H9 (cell line): ENCODE results near the gene SEMA3F. TPM values are rescaled to one million over a fixed set of nuclear protein-coding genes. Genes with fewer than 3 reads are reported as not detected.

Source experiments
- DNase-seq: peaks from one replicate; pipeline ENCODE4 v3.0.0-alpha.2; 2017
- H2AFZ ChIP-seq: one replicate; pipeline ENCODE4 v1.6.1; 2013; ENCODE audit warnings: mild to moderate bottlenecking, low read length, control low read depth, moderate library complexity
- H2AK5ac ChIP-seq: 2 replicates; pipeline ENCODE4 v1.6.1; 2013; ENCODE audit warnings: low read length, control low read depth, mixed read lengths; ENCODE audit not compliant: insufficient read length
- H2BK120ac ChIP-seq: one replicate; pipeline ENCODE4 v1.6.1; 2013; ENCODE audit warnings: low read depth, mild to moderate bottlenecking, low read length, control low read depth, inconsistent platforms; ENCODE audit not compliant: poor library complexity, severe bottlenecking
- H2BK12ac ChIP-seq: 2 replicates; pipeline ENCODE4 v1.6.1; 2013; ENCODE audit warnings: low read length, control low read depth, mixed read lengths, low read depth; ENCODE audit not compliant: insufficient read length
- H2BK15ac ChIP-seq: 2 replicates; pipeline ENCODE4 v1.6.1; 2013; ENCODE audit warnings: low read depth, low read length, control low read depth
- H2BK20ac ChIP-seq: one replicate; pipeline ENCODE4 v1.6.1; 2013; ENCODE audit warnings: low read depth, mild to moderate bottlenecking, low read length, control low read depth, inconsistent platforms; ENCODE audit not compliant: poor library complexity, severe bottlenecking
- H2BK5ac ChIP-seq: 2 replicates; pipeline ENCODE4 v1.6.1; 2013; ENCODE audit warnings: low read length, control low read depth, mixed read lengths; ENCODE audit not compliant: insufficient read length
- H3K14ac ChIP-seq: 2 replicates; pipeline ENCODE4 v1.6.1; 2013; ENCODE audit warnings: low read length, control low read depth; ENCODE audit not compliant: insufficient read depth
- H3K18ac ChIP-seq: 2 replicates; pipeline ENCODE4 v1.6.1; 2013; ENCODE audit warnings: low read depth, mild to moderate bottlenecking, mixed read lengths, low read length, control low read depth; ENCODE audit not compliant: insufficient read length
- H3K23ac ChIP-seq: 2 replicates; pipeline ENCODE4 v1.6.1; 2013; ENCODE audit warnings: low read length, control low read depth, mixed read lengths, low read depth; ENCODE audit not compliant: insufficient read length
- H3K23me2 ChIP-seq: 2 replicates; pipeline ENCODE4 v1.6.1; 2013; ENCODE audit warnings: low read depth, mild to moderate bottlenecking, mixed read lengths, low read length, control low read depth; ENCODE audit not compliant: insufficient read length, poor library complexity, severe bottlenecking
- H3K27ac ChIP-seq: 2 replicates; pipeline ENCODE4 v1.5.1; 2013; ENCODE audit warnings: low read length, control low read depth, mixed read lengths, low read depth; ENCODE audit not compliant: insufficient read length
- H3K27me3 ChIP-seq: 2 replicates; pipeline ENCODE4 v1.6.1; 2013; ENCODE audit warnings: low read length, control low read depth, inconsistent platforms; ENCODE audit not compliant: insufficient read depth
- H3K4ac ChIP-seq: 2 replicates; pipeline ENCODE4 v1.6.1; 2013; ENCODE audit warnings: low read depth, mild to moderate bottlenecking, control low read depth, inconsistent platforms, low read length, moderate library complexity
- H3K4me1 ChIP-seq: 2 replicates; pipeline ENCODE4 v1.6.1; 2013; ENCODE audit warnings: low read length, control low read depth, inconsistent platforms; ENCODE audit not compliant: insufficient read depth
- H3K4me2 ChIP-seq: 2 replicates; pipeline ENCODE4 v1.6.1; 2013; ENCODE audit warnings: low read length, control low read depth, mixed read lengths; ENCODE audit not compliant: insufficient read length, insufficient read depth
- H3K56ac ChIP-seq: 2 replicates; pipeline ENCODE4 v1.6.1; 2013; ENCODE audit warnings: low read depth, mild to moderate bottlenecking, mixed read lengths, low read length, control low read depth; ENCODE audit not compliant: insufficient read length
- H3K79me1 ChIP-seq: 2 replicates; pipeline ENCODE4 v1.6.1; 2013; ENCODE audit warnings: low read depth, mild to moderate bottlenecking, moderate library complexity, low read length, control low read depth, inconsistent platforms; ENCODE audit not compliant: insufficient read depth, poor library complexity, severe bottlenecking
- H3K79me2 ChIP-seq: 2 replicates; pipeline ENCODE4 v1.6.1; 2013; ENCODE audit warnings: low read length, control low read depth, inconsistent platforms; ENCODE audit not compliant: insufficient read depth
- H3K9ac ChIP-seq: 2 replicates; pipeline ENCODE4 v1.6.1; 2013; ENCODE audit warnings: low read length, control low read depth, mixed read lengths; ENCODE audit not compliant: insufficient read length; ENCODE audit errors: extremely low read depth
- H3K9me3 ChIP-seq: one replicate; pipeline ENCODE4 v1.6.1; 2013; ENCODE audit warnings: low read depth, low read length, inconsistent platforms; ENCODE audit not compliant: control insufficient read depth
- H3T11ph ChIP-seq: one replicate; pipeline ENCODE4 v1.6.1; 2013; ENCODE audit warnings: mild to moderate bottlenecking, low read length, control low read depth, inconsistent platforms
- H4K20me1 ChIP-seq: one replicate; pipeline ENCODE4 v1.6.1; 2013; ENCODE audit not compliant: control insufficient read depth, insufficient read length, insufficient read depth
- H4K5ac ChIP-seq: 2 replicates; pipeline ENCODE4 v1.6.1; 2013; ENCODE audit warnings: low read depth, mild to moderate bottlenecking, mixed read lengths, low read length, control low read depth; ENCODE audit not compliant: insufficient read length
- H4K8ac ChIP-seq: replicated peaks from 2 replicates; pipeline ENCODE4 v1.6.1; 2013; ENCODE audit warnings: low read length, control low read depth, mixed read lengths, low read depth; ENCODE audit not compliant: insufficient read length
- H4K91ac ChIP-seq: 2 replicates; pipeline ENCODE4 v1.6.1; 2013; ENCODE audit warnings: low read depth, mild to moderate bottlenecking, moderate library complexity, mixed read lengths, low read length, control low read depth; ENCODE audit not compliant: insufficient read length
- H3K27ac Mint-ChIP-seq, 3 experiments: 2 replicates in 2 of 3; 3 replicates in 1 of 3; pipeline ENCODE4 v1.8.0; 2020 to 2021; ENCODE audit warnings: mixed read lengths in 3 of 3, mild to moderate bottlenecking in 1 of 3, moderate library complexity in 1 of 3
- H3K27me3 Mint-ChIP-seq: 2 replicates; pipeline ENCODE4 v1.8.0; 2021; ENCODE audit warnings: low read depth, mild to moderate bottlenecking, moderate library complexity, mixed read lengths
- H3K36me3 Mint-ChIP-seq, 3 experiments: 2 replicates in 2 of 3; 3 replicates in 1 of 3; pipeline ENCODE4 v1.8.0; 2020 to 2021; ENCODE audit warnings: low read depth in 3 of 3, mixed read lengths in 3 of 3; ENCODE audit not compliant: insufficient read depth in 1 of 3
- H3K4me1 Mint-ChIP-seq, 2 experiments: 2 replicates each; pipeline ENCODE4 v1.8.0; 2020; ENCODE audit warnings: mixed read lengths in 2 of 2
- H3K4me3 Mint-ChIP-seq, 2 experiments: 2 replicates in 1 of 2; 3 replicates in 1 of 2; pipeline ENCODE4 v1.8.0; 2020 to 2021; ENCODE audit warnings: mild to moderate bottlenecking in 2 of 2, mixed read lengths in 2 of 2, moderate library complexity in 1 of 2
- H3K9me3 Mint-ChIP-seq, 2 experiments: 2 replicates in 1 of 2; 3 replicates in 1 of 2; pipeline ENCODE4 v1.8.0; 2020; ENCODE audit warnings: mild to moderate bottlenecking in 2 of 2, mixed read lengths in 2 of 2, moderate library complexity in 1 of 2
- WGBS: extraction: QIAGEN DNeasy Blood & Tissue Kit; methylation state at CpG from one replicate; pipeline ENCODE4 v1.1.7; 2013; ENCODE audit warnings: missing lambda C conversion rate, low lambda C conversion rate, mixed read lengths; ENCODE audit not compliant: insufficient read length; ENCODE audit errors: extremely low coverage; 5-methylcytosine and 5-hydroxymethylcytosine counted together
- total RNA-seq: library from RNA; stranded (reverse); gene quantifications from 2 replicates; pipeline ENCODE4 v1.2.1, GENCODE V29; 2021
- TF ChIP-seq, protein P1 (sequence below): fragments of 200-600 bp; sonication (generic); conservative IDR thresholded peaks from 3 replicates; pipeline ENCODE4 v1.8.0; 2021; ENCODE audit warnings: antibody characterized with exemption, mild to moderate bottlenecking

Gene SEMA3F
- total RNA-seq, 1 experiment from 2014 or later: 14.3 TPM

DNA sequence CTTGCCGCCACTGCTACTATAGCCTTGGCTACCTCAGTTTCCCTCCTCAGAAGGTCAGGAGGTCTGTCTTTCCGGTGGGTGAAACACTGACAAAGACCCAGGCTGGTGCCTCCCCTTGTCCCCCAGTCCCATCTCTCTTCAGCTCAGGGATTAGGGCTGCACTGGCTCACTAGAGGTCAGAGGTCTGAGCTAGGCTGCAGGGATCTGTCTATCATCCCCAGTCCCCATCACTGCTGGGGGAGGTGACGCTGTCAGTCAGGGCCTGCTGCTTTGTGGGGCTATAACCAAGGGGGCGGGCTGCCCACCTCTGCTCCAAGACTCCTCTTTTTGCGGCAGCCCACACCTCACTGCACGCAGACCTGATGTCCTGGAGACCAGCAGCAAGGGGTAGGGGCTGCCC lies 13.7 kb downstream of the SEMA3F start:
- Histone ChIP-seq H3K18ac (no peak overlapping the region), H3K23ac (no peak overlapping the region), H3K27ac (no peak overlapping the region), H3K14ac (no peak overlapping the region), H3K9me3 (no peaks in the 10 kb centered on the region), H3K9ac (no peak overlapping the region), H3T11ph (no peak overlapping the region), H2BK5ac (no peak overlapping the region), H3K27me3 (no peaks in the 10 kb centered on the region), H2AFZ (no peak overlapping the region), H2BK12ac (no peak overlapping the region), H4K91ac (no peak overlapping the region), H4K8ac (no peak overlapping the region), H3K23me2 (no peaks in the 10 kb centered on the region), H4K5ac (no peak overlapping the region), H3K4me1 (peaks cover 7% of the 10 kb centered on the region; the same call in 1 of the 2 replicates), H2BK20ac (no peak overlapping the region), H3K56ac (no peak overlapping the region), H4K20me1 (no peaks in the 10 kb centered on the region), H2BK120ac (no peak overlapping the region), H3K4me2 (no peak overlapping the region), H3K79me2 (no peaks in the 10 kb centered on the region), H2AK5ac (no peak overlapping the region), H3K79me1 (no peaks in the 10 kb centered on the region), H3K4ac (no peak overlapping the region), H2BK15ac (no peak overlapping the region)
- Mint-ChIP-seq H3K4me3 (no peak overlapping the region), H3K4me1 (peaks cover 35 to 54% of the 10 kb centered on the region in 2 experiments), H3K27me3 (no peaks in the 10 kb centered on the region; the same call in 1 of the 2 replicates), H3K36me3 (peaks cover 1 to 18% (median 12%) of the 10 kb centered on the region in 3 experiments), H3K27ac (no peak overlapping the region), H3K9me3 (no peaks in the 10 kb centered on the region)
- no peak for DNase-seq
- TF ChIP-seq, protein P1, sequence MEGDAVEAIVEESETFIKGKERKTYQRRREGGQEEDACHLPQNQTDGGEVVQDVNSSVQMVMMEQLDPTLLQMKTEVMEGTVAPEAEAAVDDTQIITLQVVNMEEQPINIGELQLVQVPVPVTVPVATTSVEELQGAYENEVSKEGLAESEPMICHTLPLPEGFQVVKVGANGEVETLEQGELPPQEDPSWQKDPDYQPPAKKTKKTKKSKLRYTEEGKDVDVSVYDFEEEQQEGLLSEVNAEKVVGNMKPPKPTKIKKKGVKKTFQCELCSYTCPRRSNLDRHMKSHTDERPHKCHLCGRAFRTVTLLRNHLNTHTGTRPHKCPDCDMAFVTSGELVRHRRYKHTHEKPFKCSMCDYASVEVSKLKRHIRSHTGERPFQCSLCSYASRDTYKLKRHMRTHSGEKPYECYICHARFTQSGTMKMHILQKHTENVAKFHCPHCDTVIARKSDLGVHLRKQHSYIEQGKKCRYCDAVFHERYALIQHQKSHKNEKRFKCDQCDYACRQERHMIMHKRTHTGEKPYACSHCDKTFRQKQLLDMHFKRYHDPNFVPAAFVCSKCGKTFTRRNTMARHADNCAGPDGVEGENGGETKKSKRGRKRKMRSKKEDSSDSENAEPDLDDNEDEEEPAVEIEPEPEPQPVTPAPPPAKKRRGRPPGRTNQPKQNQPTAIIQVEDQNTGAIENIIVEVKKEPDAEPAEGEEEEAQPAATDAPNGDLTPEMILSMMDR: no peak
- WGBS: no CpG with 5 or more reads among the region's 6 CpGs
